HEK293 (cell line): ENCODE data around the gene EPAS1.
A peak's percentile ranks its signal among the peaks of the same experiment; 100 is the strongest.

Experiments
- CTCF ChIA-PET: fragments of 350-600 bp; formaldehyde crosslinking; extraction: SDS; loops from one replicate; lab custom pipeline; 2021; ENCODE audit warnings: antibody characterized with exemption; lab: Yijun Ruan, JAX
- POLR2A ChIA-PET: fragments of 300-600 bp; formaldehyde crosslinking; extraction: SDS; loops from one replicate; lab custom pipeline; 2020; ENCODE audit warnings: antibody characterized with exemption, inconsistent platforms; lab: Yijun Ruan, JAX
- H3K27ac ChIP-seq: fragments of 200-500 bp; sonication (Bioruptor generic); 2 replicates; pipeline ENCODE4 v1.5.1; 2014; ENCODE audit warnings: low read depth, low read length, control low read depth, inconsistent platforms; ENCODE audit errors: extremely low read depth
- H3K36me3 ChIP-seq, 2 experiments: fragments of 200-500 bp in 1 of 2; sonication (Bioruptor generic) in 1 of 2; 1 replicate in 1 of 2; 2 replicates in 1 of 2; pipeline ENCODE4 v1.5.1; 2014 to 2017; ENCODE audit warnings: inconsistent platforms in 2 of 2, low read length in 2 of 2; ENCODE audit not compliant: control insufficient read depth in 2 of 2, insufficient read depth in 1 of 2
- H3K4me1 ChIP-seq: fragments of 200-500 bp; sonication (Bioruptor generic); 2 replicates; pipeline ENCODE4 v1.5.1; 2014; ENCODE audit warnings: mild to moderate bottlenecking, low read length, inconsistent platforms; ENCODE audit not compliant: control insufficient read depth, insufficient read depth
- H3K4me3 ChIP-seq: 2 replicates; pipeline ENCODE4 v1.5.1; 2011; ENCODE audit warnings: low read depth, mild to moderate bottlenecking, control low read depth, low read length, moderate library complexity
- H3K9me3 ChIP-seq: fragments of 200-500 bp; sonication (Bioruptor generic); 2 replicates; pipeline ENCODE4 v1.5.1; 2014; ENCODE audit warnings: low read depth, low read length, inconsistent platforms; ENCODE audit not compliant: control insufficient read depth, insufficient read depth
- AEBP2 ChIP-seq: fragments of 450-650 bp; formaldehyde crosslinking; IDR thresholded peaks from 2 replicates; pipeline ENCODE4 v1.5.1; 2016; ENCODE audit warnings: missing biosample characterization, missing genetic modification characterization, borderline replicate concordance
- BCL11B ChIP-seq: fragments of 450-650 bp; formaldehyde crosslinking; IDR thresholded peaks from 2 replicates; pipeline ENCODE4 v1.5.1; 2016; ENCODE audit warnings: low read depth, missing biosample characterization, missing genetic modification characterization
- HOXA7 ChIP-seq: sonication (generic); formaldehyde crosslinking; IDR thresholded peaks from 2 replicates; pipeline ENCODE4 v1.8.1; 2022; ENCODE audit warnings: missing genetic modification reagents, borderline replicate concordance
- HOXD13 ChIP-seq: sonication (generic); formaldehyde crosslinking; IDR thresholded peaks from 2 replicates; pipeline ENCODE4 v1.8.0; 2022; ENCODE audit warnings: missing genetic modification reagents, borderline replicate concordance
- MZF1 ChIP-seq: fragments of 450-650 bp; formaldehyde crosslinking; IDR thresholded peaks from 2 replicates; pipeline ENCODE4 v1.5.1; 2017; ENCODE audit warnings: missing biosample characterization, missing genetic modification characterization, borderline replicate concordance
- REPIN1 ChIP-seq: fragments of 450-650 bp; formaldehyde crosslinking; IDR thresholded peaks from 2 replicates; pipeline ENCODE4 v1.5.1; 2017; ENCODE audit warnings: missing biosample characterization, missing genetic modification characterization, low read depth
- SCRT1 ChIP-seq: fragments of 450-650 bp; formaldehyde crosslinking; IDR thresholded peaks from 2 replicates; pipeline ENCODE4 v1.5.1; 2016; ENCODE audit warnings: missing biosample characterization, missing genetic modification characterization, borderline replicate concordance
- SCRT2 ChIP-seq: fragments of 450-650 bp; formaldehyde crosslinking; IDR thresholded peaks from 2 replicates; pipeline ENCODE4 v1.5.1; 2016; ENCODE audit warnings: missing biosample characterization, missing genetic modification characterization
- ZBTB1 ChIP-seq: fragments of 450-650 bp; formaldehyde crosslinking; IDR thresholded peaks from 2 replicates; pipeline ENCODE4 v1.5.1; 2016; ENCODE audit warnings: missing biosample characterization, missing genetic modification characterization
- ZBTB11 ChIP-seq: fragments of 450-650 bp; formaldehyde crosslinking; conservative IDR thresholded peaks from 2 replicates; pipeline ENCODE4 v1.5.1; 2016; ENCODE audit warnings: low read depth, missing biosample characterization, missing genetic modification characterization
- ZBTB17 ChIP-seq: fragments of 450-650 bp; formaldehyde crosslinking; IDR thresholded peaks from 2 replicates; pipeline ENCODE4 v1.5.1; 2016; ENCODE audit warnings: missing biosample characterization, missing genetic modification characterization
- ZBTB7A ChIP-seq: fragments of 450-650 bp; formaldehyde crosslinking; IDR thresholded peaks from 2 replicates; pipeline ENCODE4 v1.5.1; 2016; ENCODE audit warnings: low read depth, missing biosample characterization, missing genetic modification characterization
- ZNF335 ChIP-seq: fragments of 450-650 bp; formaldehyde crosslinking; conservative IDR thresholded peaks from 2 replicates; pipeline ENCODE4 v1.5.1; 2016; ENCODE audit warnings: missing biosample characterization, missing genetic modification characterization
- ZNF37A ChIP-seq: fragments of 450-650 bp; IDR thresholded peaks from 2 replicates; pipeline ENCODE4 v1.5.1; 2018; ENCODE audit warnings: missing biosample characterization, missing genetic modification characterization
- ZNF394 ChIP-seq: fragments of 450-650 bp; formaldehyde crosslinking; IDR thresholded peaks from 2 replicates; pipeline ENCODE4 v1.5.1; 2016; ENCODE audit warnings: missing biosample characterization, missing genetic modification characterization, mild to moderate bottlenecking, moderate library complexity, borderline replicate concordance
- ZNF416 ChIP-seq: fragments of 450-650 bp; formaldehyde crosslinking; IDR thresholded peaks from 2 replicates; pipeline ENCODE4 v1.5.1; 2016; ENCODE audit warnings: missing biosample characterization, missing genetic modification characterization
- ZNF423 ChIP-seq: fragments of 450-650 bp; formaldehyde crosslinking; IDR thresholded peaks from 2 replicates; pipeline ENCODE4 v1.5.1; 2016; ENCODE audit warnings: missing biosample characterization, missing genetic modification characterization
- ZNF555 ChIP-seq: fragments of 450-650 bp; formaldehyde crosslinking; conservative IDR thresholded peaks from 2 replicates; pipeline ENCODE4 v1.5.1; 2017; ENCODE audit warnings: missing biosample characterization, mild to moderate bottlenecking, missing genetic modification characterization, inconsistent platforms
- ZNF658 ChIP-seq: fragments of 450-650 bp; formaldehyde crosslinking; IDR thresholded peaks from 2 replicates; pipeline ENCODE4; 2016; ENCODE audit warnings: missing biosample characterization, missing genetic modification characterization
- TF ChIP-seq, protein P1 (sequence below): fragments of 450-650 bp; formaldehyde crosslinking; IDR thresholded peaks from 2 replicates; pipeline ENCODE4 v1.5.1; 2016; ENCODE audit warnings: missing biosample characterization, missing genetic modification characterization, borderline replicate concordance
- TF ChIP-seq, protein P2 (sequence below): fragments of 450-650 bp; formaldehyde crosslinking; IDR thresholded peaks from 2 replicates; pipeline ENCODE4 v1.5.0; 2017; ENCODE audit warnings: missing biosample characterization, missing genetic modification characterization, borderline replicate concordance

EPAS1 gene

DNA sequence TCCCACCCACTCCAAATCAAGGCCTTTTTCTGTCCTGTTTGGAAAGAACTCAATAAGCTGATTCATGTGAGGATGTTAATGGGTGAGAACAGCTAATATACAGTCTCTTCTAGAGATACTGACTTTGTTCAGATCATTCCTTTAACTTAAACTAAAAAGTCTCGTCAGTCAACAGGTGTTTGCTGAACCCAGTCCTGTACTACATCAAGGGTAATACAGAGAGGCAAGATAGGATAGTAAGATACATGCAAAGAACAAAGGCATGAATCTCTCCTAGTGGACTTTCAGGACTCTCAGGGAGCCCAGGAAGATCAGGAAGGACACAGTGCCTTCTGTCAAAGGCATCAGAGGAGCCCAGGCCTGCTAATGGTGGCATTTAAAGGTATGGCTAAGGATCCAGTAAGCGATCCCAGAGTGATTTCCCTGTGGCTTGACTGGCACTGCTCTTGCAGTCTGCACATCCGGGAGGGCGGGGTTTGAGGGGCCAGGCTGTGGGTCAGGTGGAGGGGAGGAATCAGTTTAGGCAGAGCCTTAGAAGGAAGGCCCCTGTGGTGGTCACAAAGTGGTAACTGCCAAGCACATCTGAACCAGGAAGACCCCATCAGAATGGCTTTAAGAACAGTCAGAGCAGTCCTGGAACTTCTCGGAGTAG is 54.0 kb downstream of the EPAS1 start:
- H3K36me3 ChIP-seq, result peaks cover 0 to 44% of the 10 kb centered on the region in 2 experiments; a peak in 1 of 3 replicates
- ChIA-PET POLR2A (no interaction called here), CTCF (no interaction called here)
- H3K27ac ChIP-seq, result no peak overlapping the region
- no peak overlapping the region for H3K4me3 ChIP-seq
- H3K9me3 ChIP-seq, result no peaks in the 10 kb centered on the region
- no peaks in the 10 kb centered on the region for H3K4me1 ChIP-seq
- TF ChIP-seq SCRT2 (tag by site-specific recombination) (peak; percentile 74), AEBP2 (tag by site-specific recombination) (no peak)

- POLR2A ChIA-PET, result no interaction called here
- peaks cover 0 to 49% of the 10 kb centered on the region in 2 experiments; a peak in 1 of 3 replicates for H3K36me3 ChIP-seq
Measured at GRCh38 chr2:46351750-46352138, 54.5 kb downstream of the EPAS1 start.

DNA sequence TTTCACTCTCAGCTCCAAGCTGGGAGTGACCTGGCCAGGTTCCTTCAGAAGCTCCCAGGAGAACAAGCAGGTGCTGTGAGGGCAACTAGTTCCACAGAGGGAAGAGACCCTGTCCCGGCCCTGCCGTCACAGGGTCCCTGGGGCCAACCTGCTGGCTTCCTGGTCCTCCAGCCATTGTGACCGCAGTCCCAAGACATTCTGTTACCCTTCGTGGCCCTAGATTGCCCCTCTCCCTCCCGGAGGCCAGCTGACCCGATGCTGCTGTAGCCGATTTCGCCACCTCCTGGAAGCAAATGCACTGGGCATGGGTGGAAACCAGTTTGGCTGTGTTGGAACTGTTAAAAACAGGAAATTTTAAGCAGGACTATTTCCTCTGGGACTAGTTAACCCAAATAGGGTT is 55.4 kb downstream of the EPAS1 start:
- Histone ChIP-seq H3K27ac (no peak overlapping the region), H3K4me3 (no peak overlapping the region), H3K4me1 (no peaks in the 10 kb centered on the region), H3K9me3 (no peaks in the 10 kb centered on the region), H3K36me3 (peaks cover 0 to 49% of the 10 kb centered on the region in 2 experiments; a peak in 1 of 3 replicates)
- ChIA-PET CTCF (interaction anchor here (0.5 to 0.8 kb wide), 2 partner anchors 13 to 269 kb away, joined by 3 read pairs; no protein-coding TSS in a partner anchor), POLR2A (no interaction called here)
- TF ChIP-seq ZBTB1 (tag by site-specific recombination) (no peak), ZNF658 (tag by site-specific recombination) (no peak), BCL11B (tag by site-specific recombination) (no peak), HOXA7 (CRISPR knock-in tag) (no peak), MZF1 (tag by site-specific recombination) (no peak), REPIN1 (no peak), SCRT1 (no peak), ZNF335 (tag by site-specific recombination) (no peak), ZNF555 (tag by site-specific recombination) (no peak), ZBTB11 (no peak), HOXD13 (CRISPR knock-in tag) (no peak), ZBTB17 (tag by site-specific recombination) (no peak), ZNF416 (tag by site-specific recombination) (no peak), ZNF37A (no peak)
- TF ChIP-seq, protein P1, sequence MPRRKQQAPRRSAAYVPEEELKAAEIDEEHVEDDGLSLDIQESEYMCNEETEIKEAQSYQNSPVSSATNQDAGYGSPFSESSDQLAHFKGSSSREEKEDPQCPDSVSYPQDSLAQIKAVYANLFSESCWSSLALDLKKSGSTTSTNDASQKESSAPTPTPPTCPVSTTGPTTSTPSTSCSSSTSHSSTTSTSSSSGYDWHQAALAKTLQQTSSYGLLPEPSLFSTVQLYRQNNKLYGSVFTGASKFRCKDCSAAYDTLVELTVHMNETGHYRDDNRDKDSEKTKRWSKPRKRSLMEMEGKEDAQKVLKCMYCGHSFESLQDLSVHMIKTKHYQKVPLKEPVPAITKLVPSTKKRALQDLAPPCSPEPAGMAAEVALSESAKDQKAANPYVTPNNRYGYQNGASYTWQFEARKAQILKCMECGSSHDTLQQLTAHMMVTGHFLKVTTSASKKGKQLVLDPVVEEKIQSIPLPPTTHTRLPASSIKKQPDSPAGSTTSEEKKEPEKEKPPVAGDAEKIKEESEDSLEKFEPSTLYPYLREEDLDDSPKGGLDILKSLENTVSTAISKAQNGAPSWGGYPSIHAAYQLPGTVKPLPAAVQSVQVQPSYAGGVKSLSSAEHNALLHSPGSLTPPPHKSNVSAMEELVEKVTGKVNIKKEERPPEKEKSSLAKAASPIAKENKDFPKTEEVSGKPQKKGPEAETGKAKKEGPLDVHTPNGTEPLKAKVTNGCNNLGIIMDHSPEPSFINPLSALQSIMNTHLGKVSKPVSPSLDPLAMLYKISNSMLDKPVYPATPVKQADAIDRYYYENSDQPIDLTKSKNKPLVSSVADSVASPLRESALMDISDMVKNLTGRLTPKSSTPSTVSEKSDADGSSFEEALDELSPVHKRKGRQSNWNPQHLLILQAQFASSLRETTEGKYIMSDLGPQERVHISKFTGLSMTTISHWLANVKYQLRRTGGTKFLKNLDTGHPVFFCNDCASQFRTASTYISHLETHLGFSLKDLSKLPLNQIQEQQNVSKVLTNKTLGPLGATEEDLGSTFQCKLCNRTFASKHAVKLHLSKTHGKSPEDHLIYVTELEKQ (tag by site-specific recombination), result no peak

More at GRCh38 chr2:46351750-46352138, 54.5 kb downstream of the EPAS1 start:
- no peak overlapping the region for H3K27ac ChIP-seq
- no peak overlapping the region for H3K4me3 ChIP-seq
- no peak for TF ChIP-seq ZBTB7A (tag by site-specific recombination)
- TF ChIP-seq ZNF423 (tag by site-specific recombination), result no peak
- no peak for TF ChIP-seq ZNF394 (tag by site-specific recombination)
- TF ChIP-seq, protein P2, sequence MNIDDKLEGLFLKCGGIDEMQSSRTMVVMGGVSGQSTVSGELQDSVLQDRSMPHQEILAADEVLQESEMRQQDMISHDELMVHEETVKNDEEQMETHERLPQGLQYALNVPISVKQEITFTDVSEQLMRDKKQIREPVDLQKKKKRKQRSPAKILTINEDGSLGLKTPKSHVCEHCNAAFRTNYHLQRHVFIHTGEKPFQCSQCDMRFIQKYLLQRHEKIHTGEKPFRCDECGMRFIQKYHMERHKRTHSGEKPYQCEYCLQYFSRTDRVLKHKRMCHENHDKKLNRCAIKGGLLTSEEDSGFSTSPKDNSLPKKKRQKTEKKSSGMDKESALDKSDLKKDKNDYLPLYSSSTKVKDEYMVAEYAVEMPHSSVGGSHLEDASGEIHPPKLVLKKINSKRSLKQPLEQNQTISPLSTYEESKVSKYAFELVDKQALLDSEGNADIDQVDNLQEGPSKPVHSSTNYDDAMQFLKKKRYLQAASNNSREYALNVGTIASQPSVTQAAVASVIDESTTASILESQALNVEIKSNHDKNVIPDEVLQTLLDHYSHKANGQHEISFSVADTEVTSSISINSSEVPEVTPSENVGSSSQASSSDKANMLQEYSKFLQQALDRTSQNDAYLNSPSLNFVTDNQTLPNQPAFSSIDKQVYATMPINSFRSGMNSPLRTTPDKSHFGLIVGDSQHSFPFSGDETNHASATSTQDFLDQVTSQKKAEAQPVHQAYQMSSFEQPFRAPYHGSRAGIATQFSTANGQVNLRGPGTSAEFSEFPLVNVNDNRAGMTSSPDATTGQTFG (tag by site-specific recombination), result no peak
- TF ChIP-seq, all 188 proteins: peak for 0
- CTCF ChIA-PET, result no interaction called here
- H3K9me3 ChIP-seq, result no peaks in the 10 kb centered on the region
- H3K4me1 ChIP-seq, result no peaks in the 10 kb centered on the region
